Upper lobe of right lung (tissue), 1 donor: ENCODE results near the gene PLAA. TPM values are rescaled to one million over a fixed set of nuclear protein-coding genes. Genes with fewer than 3 reads are reported as not detected.
A peak's percentile ranks its signal among the peaks of the same experiment; 100 is the strongest.

Experiments
- ATAC-seq: fragments of 200-7000 bp; cut with Tn5 transposase; one replicate; pipeline ENCODE4 v1.9.1; 2020; ENCODE audit warnings: mild to moderate bottlenecking, moderate library complexity
- DNase-seq: peaks from one replicate; pipeline ENCODE4 v3.0.0-alpha.2; 2020
- H3K27ac ChIP-seq: fragments of 200-600 bp; one replicate; pipeline ENCODE4 v1.8.0; 2022
- H3K27me3 ChIP-seq: fragments of 200-600 bp; one replicate; pipeline ENCODE4 v1.8.0; 2022; ENCODE audit warnings: mild to moderate bottlenecking
- H3K36me3 ChIP-seq: fragments of 200-600 bp; one replicate; pipeline ENCODE4 v1.8.0; 2022
- H3K4me1 ChIP-seq: fragments of 200-600 bp; one replicate; pipeline ENCODE4 v1.8.0; 2022
- H3K4me3 ChIP-seq: fragments of 200-600 bp; one replicate; pipeline ENCODE4 v1.8.0; 2022; ENCODE audit warnings: mild to moderate bottlenecking
- H3K9me3 ChIP-seq: fragments of 200-600 bp; one replicate; pipeline ENCODE4 v1.8.0; 2022
- CTCF ChIP-seq: fragments of 200-600 bp; IDR thresholded peaks from one replicate; pipeline ENCODE4 v1.8.0; 2022; ENCODE audit warnings: antibody characterized with exemption
- intact Hi-C: fragments of 100-400 bp; cut with DNase I; formaldehyde crosslinking; loops from one replicate; pipeline ENCODE4 v1.11.0; 2022
- long read RNA-seq: library from polyadenylated mRNA; unstranded; transcript quantifications from one replicate; pipeline ENCODE4 v2.0.0, GENCODE V29; 2021
- total RNA-seq: library from RNA; stranded (reverse); fragmentation: NEBNext Ultra II Directional; extraction: Animal tissue kit (Norgen Biotek cat#: 25700); gene quantifications from one replicate; pipeline ENCODE4 v1.2.1, GENCODE V29; 2021
- donor health status: DM: no; HTN: yes; CAD: no; lungs with severe emphysema.

PLAA gene
- 22.1 TPM for total RNA-seq
- long read RNA-seq, full-length matches to known transcripts = 52 of 65 reads
- long read RNA-seq, partial matches to known transcripts = 7 of 65 reads
- long read RNA-seq, other reads (novel, unspliced or antisense) = 6 of 65 reads

- Histone ChIP-seq H3K36me3 (no peaks in the 10 kb centered on the region), H3K27me3 (no peaks in the 10 kb centered on the region), H3K9me3 (no peaks in the 10 kb centered on the region), H3K27ac (peak within 1 kb of the TSS; percentile 99), H3K4me1 (peaks cover 24% of the 10 kb centered on the region), H3K4me3 (peak within 1 kb of the TSS; percentile 95)
- ATAC-seq = peak; percentile 99
- intact Hi-C loops = no loop called here
- TF ChIP-seq CTCF = peak; percentile 34
- peak; percentile 95 for DNase-seq
Observed at GRCh38 chr9:26946753-26947727, at the start of gene PLAA. PLAA (minus strand) TSS chr9:26947242; CDS start chr9:26947045, 197 bp downstream.

GRCh38 chr9:26995810-26996209 lies 48.8 kb upstream of the PLAA start:
- Histone ChIP-seq H3K36me3 (no peaks in the 10 kb centered on the region), H3K9me3 (no peaks in the 10 kb centered on the region), H3K4me1 (no peaks in the 10 kb centered on the region), H3K27me3 (no peaks in the 10 kb centered on the region), H3K27ac (no peak overlapping the region), H3K4me3 (no peak overlapping the region)
- no peak for DNase-seq
- intact Hi-C loops = no loop called here
- no peak for TF ChIP-seq CTCF
- ATAC-seq = no peak

GRCh38 chr9:26983340-26983739 lies 36.3 kb upstream of the PLAA start:
- Histone ChIP-seq H3K27me3 (no peaks in the 10 kb centered on the region), H3K4me1 (no peaks in the 10 kb centered on the region), H3K27ac (no peak overlapping the region), H3K9me3 (no peaks in the 10 kb centered on the region), H3K4me3 (no peak overlapping the region), H3K36me3 (peaks cover 30% of the 10 kb centered on the region)
- no peak for TF ChIP-seq CTCF
- intact Hi-C loops = no loop called here
- no peak for DNase-seq
- ATAC-seq = no peak

GRCh38 chr9:26975728-26976707 lies 29.0 kb upstream of the PLAA start:
- Histone ChIP-seq H3K4me1 (no peaks in the 10 kb centered on the region), H3K27ac (no peak overlapping the region), H3K4me3 (no peak overlapping the region), H3K27me3 (no peaks in the 10 kb centered on the region), H3K9me3 (no peaks in the 10 kb centered on the region), H3K36me3 (peaks cover 9% of the 10 kb centered on the region)
- intact Hi-C loops = no loop called here
- TF ChIP-seq CTCF = peak; percentile 53
- ATAC-seq = peak; percentile 64
- DNase-seq = no peak

- Histone ChIP-seq H3K27me3 (no peaks in the 10 kb centered on the region), H3K36me3 (peaks cover 8% of the 10 kb centered on the region), H3K27ac (no peak overlapping the region), H3K9me3 (no peaks in the 10 kb centered on the region), H3K4me3 (no peak overlapping the region), H3K4me1 (no peaks in the 10 kb centered on the region)
- TF ChIP-seq CTCF = no peak
- ATAC-seq = no peak
- no peak for DNase-seq
- intact Hi-C loops = no loop called here
Observed at GRCh38 chr9:26974927-26975326, 27.9 kb upstream of the PLAA start.
